Iris pigment epithelial cell (primary cell): ENCODE data around the gene TXNL4B.
"Not testable (repeated sequence)": the region's sequence is repeated elsewhere in the genome, so short reads cannot be mapped to it uniquely, and the experiment has no call there.

Source experiments
- DNase-seq: peaks from one replicate; pipeline ENCODE4 v3.0.0-alpha.2; 2011; ENCODE audit warnings: low read depth

TXNL4B gene

GRCh38 chr16:72111657-72112451 is 18.4 kb upstream of the TXNL4B start:
- DNase-seq = no peak

- no peak for DNase-seq
These were observed 17.5 kb upstream of the TXNL4B start for GRCh38 chr16:72110662-72111615.

GRCh38 chr16:72109966-72110530 is 16.6 kb upstream of the TXNL4B start:
- no peak for DNase-seq

- DNase-seq = no peak
These were observed 15.9 kb upstream of the TXNL4B start for GRCh38 chr16:72109300-72109699.

- no peak for DNase-seq
These were observed 15.1 kb upstream of the TXNL4B start for GRCh38 chr16:72108353-72109102.

- DNase-seq = no peak
These were observed 14.0 kb upstream of the TXNL4B start for GRCh38 chr16:72107371-72107770.

- DNase-seq = no peak
These were observed 12.6 kb upstream of the TXNL4B start for GRCh38 chr16:72105978-72106377.

- DNase-seq = no peak
These were observed 11.5 kb upstream of the TXNL4B start for GRCh38 chr16:72104905-72105304.

GRCh38 chr16:72101195-72101594 is 7.8 kb upstream of the TXNL4B start:
- no peak for DNase-seq

- DNase-seq = peak; percentile 58
These were observed 6.0 kb upstream of the TXNL4B start for GRCh38 chr16:72099377-72099818.

GRCh38 chr16:72098936-72099335 is 5.5 kb upstream of the TXNL4B start:
- no peak for DNase-seq

GRCh38 chr16:72094266-72094610 is 818 bp upstream of the TXNL4B start:
- peak; percentile 12 for DNase-seq

GRCh38 chr16:72092832-72093447 is 480 bp downstream of the TXNL4B start:
- DNase-seq = peak; percentile 79

GRCh38 chr16:72091217-72091616 is 2.2 kb downstream of the TXNL4B start:
- DNase-seq = no peak

GRCh38 chr16:72085002-72085401 is 8.4 kb downstream of the TXNL4B start:
- no peak for DNase-seq

GRCh38 chr16:72084445-72084844 is 9.0 kb downstream of the TXNL4B start:
- DNase-seq = no peak

GRCh38 chr16:72083778-72084404 is 9.5 kb downstream of the TXNL4B start:
- no peak for DNase-seq

GRCh38 chr16:72076991-72077706 is 16.3 kb downstream of the TXNL4B start:
- not testable (repeated sequence) for DNase-seq

GRCh38 chr16:72075067-72075466 is 18.4 kb downstream of the TXNL4B start:
- DNase-seq = not testable (repeated sequence)

GRCh38 chr16:72073560-72074230 is 19.7 kb downstream of the TXNL4B start:
- no peak for DNase-seq
